ENCODE results near the gene GSG1L.

GSG1L gene

GRCh38 chr16:27767081-27767480 lies 296.4 kb downstream of the GSG1L start:
- TF ChIP-seq POLR2A (IDR thresholded peaks at IDR 0.05; ENCODE audit: extremely low read depth, insufficient read length) (no peak), MYC (IDR thresholded peaks at IDR 0.05; ENCODE audit: low read depth, low read length) (no peak)
- TF ChIP-seq, protein P1, sequence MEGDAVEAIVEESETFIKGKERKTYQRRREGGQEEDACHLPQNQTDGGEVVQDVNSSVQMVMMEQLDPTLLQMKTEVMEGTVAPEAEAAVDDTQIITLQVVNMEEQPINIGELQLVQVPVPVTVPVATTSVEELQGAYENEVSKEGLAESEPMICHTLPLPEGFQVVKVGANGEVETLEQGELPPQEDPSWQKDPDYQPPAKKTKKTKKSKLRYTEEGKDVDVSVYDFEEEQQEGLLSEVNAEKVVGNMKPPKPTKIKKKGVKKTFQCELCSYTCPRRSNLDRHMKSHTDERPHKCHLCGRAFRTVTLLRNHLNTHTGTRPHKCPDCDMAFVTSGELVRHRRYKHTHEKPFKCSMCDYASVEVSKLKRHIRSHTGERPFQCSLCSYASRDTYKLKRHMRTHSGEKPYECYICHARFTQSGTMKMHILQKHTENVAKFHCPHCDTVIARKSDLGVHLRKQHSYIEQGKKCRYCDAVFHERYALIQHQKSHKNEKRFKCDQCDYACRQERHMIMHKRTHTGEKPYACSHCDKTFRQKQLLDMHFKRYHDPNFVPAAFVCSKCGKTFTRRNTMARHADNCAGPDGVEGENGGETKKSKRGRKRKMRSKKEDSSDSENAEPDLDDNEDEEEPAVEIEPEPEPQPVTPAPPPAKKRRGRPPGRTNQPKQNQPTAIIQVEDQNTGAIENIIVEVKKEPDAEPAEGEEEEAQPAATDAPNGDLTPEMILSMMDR (IDR thresholded peaks at IDR 0.05; ENCODE audit: low read depth, low read length): no peak
- TF ChIP-seq, protein P2, sequence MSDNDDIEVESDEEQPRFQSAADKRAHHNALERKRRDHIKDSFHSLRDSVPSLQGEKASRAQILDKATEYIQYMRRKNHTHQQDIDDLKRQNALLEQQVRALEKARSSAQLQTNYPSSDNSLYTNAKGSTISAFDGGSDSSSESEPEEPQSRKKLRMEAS (IDR thresholded peaks at IDR 0.05; ENCODE audit: low read depth, low read length): no peak
- H3K4me3 ChIP-seq (ENCODE audit: low read depth, low read length): no peak overlapping the region
- DNase-seq (ENCODE audit: low read depth): no peak

- H3K4me3 ChIP-seq (ENCODE audit: low read depth, low read length): no peak overlapping the region
- TF ChIP-seq, protein P1 (IDR thresholded peaks at IDR 0.05; ENCODE audit: low read depth, low read length): no peak
- TF ChIP-seq MYC (IDR thresholded peaks at IDR 0.05; ENCODE audit: low read depth, low read length) (no peak), POLR2A (IDR thresholded peaks at IDR 0.05; ENCODE audit: extremely low read depth, insufficient read length) (no peak)
- TF ChIP-seq, protein P2 (IDR thresholded peaks at IDR 0.05; ENCODE audit: low read depth, low read length): no peak
- no peak for DNase-seq (ENCODE audit: low read depth)
Observed at GRCh38 chr16:27766236-27766925, 297.1 kb downstream of the GSG1L start.

DNA sequence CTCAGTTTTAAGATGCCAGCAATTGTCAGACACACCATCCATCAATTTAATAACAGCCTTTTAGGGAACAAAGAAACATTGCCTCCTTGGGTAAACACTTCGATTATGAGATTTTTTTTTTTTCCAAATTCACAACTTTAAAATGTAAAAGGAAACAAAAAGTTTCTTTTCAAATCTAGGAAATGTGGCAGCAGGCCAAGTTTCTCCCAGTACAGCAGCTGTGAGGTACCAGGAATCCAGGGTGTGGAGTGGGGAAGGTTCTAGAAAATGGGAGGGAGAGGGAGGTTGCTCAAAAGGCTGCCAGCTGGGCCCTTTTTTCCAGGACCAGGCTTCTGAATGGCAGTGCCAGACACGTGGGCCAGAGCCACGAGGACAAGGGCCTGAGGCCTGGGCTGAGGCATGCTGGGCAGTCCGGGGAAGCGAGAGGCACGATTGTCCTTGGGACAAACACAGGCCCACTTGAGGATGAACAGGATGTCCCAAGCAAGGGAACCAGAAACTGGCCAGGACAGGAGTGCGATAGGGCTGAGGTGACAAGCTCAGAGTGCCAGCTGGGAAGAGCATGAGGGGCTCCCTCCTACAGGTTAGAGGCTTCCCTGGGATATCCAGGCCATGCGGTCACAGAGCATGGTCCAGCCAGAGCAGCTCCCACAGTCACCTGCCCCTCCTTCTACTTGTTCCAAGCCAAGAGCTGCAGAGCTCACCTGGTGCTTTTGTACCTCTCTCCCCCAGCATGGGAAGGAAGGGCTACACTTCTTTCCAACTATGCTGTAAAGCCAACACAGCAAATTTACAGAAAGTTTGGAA lies 298.4 kb downstream of the GSG1L start:
- no peak for DNase-seq (ENCODE audit: low read depth)
- TF ChIP-seq, protein P1 (IDR thresholded peaks at IDR 0.05; ENCODE audit: low read depth, low read length): no peak
- TF ChIP-seq POLR2A (IDR thresholded peaks at IDR 0.05; ENCODE audit: extremely low read depth, insufficient read length): no peak
- TF ChIP-seq, protein P2 (IDR thresholded peaks at IDR 0.05; ENCODE audit: low read depth, low read length): no peak
- no peak for TF ChIP-seq MYC (IDR thresholded peaks at IDR 0.05; ENCODE audit: low read depth, low read length)
- H3K4me3 ChIP-seq (ENCODE audit: low read depth, low read length): no peak overlapping the region

GRCh38 chr16:27764427-27764826 lies 299.1 kb downstream of the GSG1L start:
- DNase-seq (ENCODE audit: low read depth): no peak
- no peak overlapping the region for H3K4me3 ChIP-seq (ENCODE audit: low read depth, low read length)
- TF ChIP-seq POLR2A (IDR thresholded peaks at IDR 0.05; ENCODE audit: extremely low read depth, insufficient read length) (no peak), MYC (IDR thresholded peaks at IDR 0.05; ENCODE audit: low read depth, low read length) (no peak)
- TF ChIP-seq, protein P2 (IDR thresholded peaks at IDR 0.05; ENCODE audit: low read depth, low read length): no peak
- TF ChIP-seq, protein P1 (IDR thresholded peaks at IDR 0.05; ENCODE audit: low read depth, low read length): no peak

- no peak for DNase-seq (ENCODE audit: low read depth)
- H3K4me3 ChIP-seq (ENCODE audit: low read depth, low read length): no peak overlapping the region
Observed at GRCh38 chr16:27762441-27762840, 301.1 kb downstream of the GSG1L start.

More at GRCh38 chr16:27762441-27762840, 301.1 kb downstream of the GSG1L start:
- TF ChIP-seq MYC (IDR thresholded peaks at IDR 0.05; ENCODE audit: low read depth, low read length): no peak
- TF ChIP-seq, protein P1 (IDR thresholded peaks at IDR 0.05; ENCODE audit: low read depth, low read length): no peak
- no peak for TF ChIP-seq POLR2A (IDR thresholded peaks at IDR 0.05; ENCODE audit: extremely low read depth, insufficient read length)
- TF ChIP-seq, protein P2 (IDR thresholded peaks at IDR 0.05; ENCODE audit: low read depth, low read length): no peak

Data from NB4 (cell line).